Endothelial cell of umbilical vein (primary cell): ENCODE data around the gene ZNF717. TPM values are rescaled to one million over a fixed set of nuclear protein-coding genes. Genes with fewer than 3 reads are reported as not detected.

Experiments
- BruUV-seq: library from RNA; stranded (reverse); fragments of 400-500 nt; replicated peaks from 2 replicates; lab custom pipeline; 2021; lab: Mats Ljungman, UMichigan
- CTCF ChIA-PET: fragments of 300-600, 350-600 bp; sonication (Branson Sonifier 250); formaldehyde crosslinking; loops from one replicate; lab custom pipeline; 2021; ENCODE audit warnings: antibody characterized with exemption, inconsistent platforms; lab: Charles Lee
- POLR2A ChIA-PET: fragments of 300-600, 350-600 bp; sonication (Branson Sonifier 250); formaldehyde crosslinking; loops from one replicate; lab custom pipeline; 2021; ENCODE audit warnings: antibody characterized with exemption, inconsistent platforms; lab: Charles Lee
- DNase-seq: peaks from one replicate; pipeline ENCODE4 v3.0.0-alpha.2; 2011; ENCODE audit warnings: low read depth, low spot score
- FAIRE-seq: peaks from 2 replicates; lab custom pipeline; 2011; peaks lifted over from hg19 to GRCh38; lab: Jason Lieb, UNC
- H2AFZ ChIP-seq: 2 replicates; pipeline ENCODE4 v1.6.0; 2012; ENCODE audit warnings: low read depth, low read length, control low read depth, inconsistent platforms
- H3K27ac ChIP-seq: 2 replicates; pipeline ENCODE4 v1.5.1; 2011; ENCODE audit warnings: low read depth, mild to moderate bottlenecking, control low read depth, low read length, moderate library complexity; ENCODE audit not compliant: insufficient read depth
- H3K27me3 ChIP-seq, 2 experiments: 2 replicates each; pipeline versions ENCODE4 v1.6.0 to v1.6.1; 2011; ENCODE audit warnings: low read length in 2 of 2, mixed read lengths in 1 of 2; ENCODE audit not compliant: control insufficient read depth in 2 of 2, insufficient read depth in 2 of 2
- H3K36me3 ChIP-seq, 2 experiments: 2 replicates in 1 of 2; 3 replicates in 1 of 2; pipeline ENCODE4 v1.5.1; 2011; ENCODE audit warnings: low read length in 2 of 2, mild to moderate bottlenecking in 1 of 2, moderate library complexity in 1 of 2; ENCODE audit not compliant: control insufficient read depth in 2 of 2, insufficient read depth in 2 of 2; ENCODE audit errors: extremely low read depth in 1 of 2
- H3K4me1 ChIP-seq: 3 replicates; pipeline ENCODE4 v1.5.1; 2011; ENCODE audit warnings: mild to moderate bottlenecking, low read length; ENCODE audit not compliant: control insufficient read depth, insufficient read depth; ENCODE audit errors: extremely low read depth
- H3K4me2 ChIP-seq: 2 replicates; pipeline ENCODE4 v1.6.1; 2011; ENCODE audit warnings: low read length, control low read depth, mixed read lengths; ENCODE audit not compliant: insufficient read depth
- H3K4me3 ChIP-seq, 3 experiments: fragments of 200-600 bp in 1 of 3; sonication (generic), shearing (Covaris generic) in 1 of 3; replicated peaks in 1 of 3; 2 replicates each; pipeline ENCODE4 v1.5.1; 2011 to 2016; ENCODE audit warnings: control low read depth in 3 of 3, low read length in 3 of 3, mild to moderate bottlenecking in 2 of 3, inconsistent platforms in 1 of 3, low read depth in 1 of 3, moderate library complexity in 1 of 3; ENCODE audit not compliant: insufficient read depth in 1 of 3
- H3K79me2 ChIP-seq: 2 replicates; pipeline ENCODE4 v1.6.0; 2012; ENCODE audit warnings: low read length, inconsistent platforms; ENCODE audit not compliant: control insufficient read depth, insufficient read depth
- H3K9ac ChIP-seq: replicated peaks from 2 replicates; pipeline ENCODE3; 2011; ENCODE audit warnings: low read length, control low read depth; ENCODE audit not compliant: insufficient read depth; ENCODE audit errors: extremely low read depth
- H3K9me1 ChIP-seq: replicated peaks from 3 replicates; pipeline ENCODE4 v1.6.0; 2011; ENCODE audit warnings: mild to moderate bottlenecking, low read length; ENCODE audit not compliant: control insufficient read depth, insufficient read depth; ENCODE audit errors: extremely low read depth
- H3K9me3 ChIP-seq: replicated peaks from 2 replicates; pipeline ENCODE4 v1.5.1; 2012; ENCODE audit warnings: low read length, inconsistent platforms; ENCODE audit not compliant: control insufficient read depth, insufficient read depth
- H4K20me1 ChIP-seq: replicated peaks from 2 replicates; pipeline ENCODE3; 2011; ENCODE audit warnings: mild to moderate bottlenecking, low read length; ENCODE audit not compliant: control insufficient read depth, insufficient read depth; ENCODE audit errors: extremely low read depth
- EZH2 ChIP-seq: IDR thresholded peaks from 2 replicates; pipeline ENCODE4 v1.6.1; 2012; ENCODE audit warnings: borderline replicate concordance, low read depth, mild to moderate bottlenecking, moderate library complexity, low read length, inconsistent platforms; ENCODE audit not compliant: severe bottlenecking
- FOS ChIP-seq: IDR thresholded peaks from 2 replicates; pipeline ENCODE4 v1.6.1; 2011; ENCODE audit warnings: mild to moderate bottlenecking, low read length, moderate library complexity, borderline replicate concordance; ENCODE audit not compliant: insufficient read depth
- GATA2 ChIP-seq: IDR thresholded peaks from 2 replicates; pipeline ENCODE4 v1.7.0; 2011; ENCODE audit warnings: low read depth, mild to moderate bottlenecking, moderate library complexity, mixed read lengths, low read length; ENCODE audit not compliant: insufficient read length, insufficient read depth
- JUN ChIP-seq: IDR thresholded peaks from 2 replicates; pipeline ENCODE4 v1.6.1; 2011; ENCODE audit warnings: borderline replicate concordance, low read depth; ENCODE audit not compliant: insufficient read length, insufficient read depth
- MYC ChIP-seq: IDR thresholded peaks from one replicate; pipeline ENCODE4 v1.6.1; 2011; ENCODE audit warnings: mild to moderate bottlenecking, low read depth, low read length
- POLR2A ChIP-seq: IDR thresholded peaks from 2 replicates; pipeline ENCODE4 v1.6.1; 2012; ENCODE audit warnings: low read depth, mild to moderate bottlenecking, control low read depth, low read length
- POLR2AphosphoS5 ChIP-seq: IDR thresholded peaks from 2 replicates; pipeline ENCODE4 v1.6.1; 2012; ENCODE audit warnings: low read depth, mild to moderate bottlenecking, control low read depth, low read length, moderate library complexity; ENCODE audit not compliant: insufficient read depth
- dilution Hi-C: fragments of 300-500 bp; cut with MboI; formaldehyde crosslinking; loops from one replicate; pipeline ENCODE4 v1.15.0; 2019; ENCODE audit warnings: low sequenced_read_pairs; ENCODE audit not compliant: extremely low pct_ligation_motif_present
- intact Hi-C: fragments of 100-400 bp; cut with micrococcal nuclease; formaldehyde crosslinking; loops from one replicate; pipeline ENCODE4 v1.10.0; 2022
- polyA plus RNA-seq, 4 experiments: library from polyadenylated mRNA; depleted of rRNA in 3 of 4; stranded (reverse) in 3 of 4; unstranded in 1 of 4; fragments of >200 nt; gene quantifications; 2 replicates each; pipeline versions ENCODE4 v1.2.1 to v1.2.3, GENCODE V29; 2011 to 2012; ENCODE audit warnings: missing spikeins in 1 of 4
- total RNA-seq: library from RNA; stranded (reverse); gene quantifications from 2 replicates; pipeline ENCODE4 v1.2.3, GENCODE V29; 2021
- TF ChIP-seq, protein P1 (sequence below), 2 donors: IDR thresholded peaks; 1 replicate in 1 of 2; 2 replicates in 1 of 2; pipeline ENCODE4 v1.5.1; 2011; ENCODE audit warnings: low read length in 2 of 2, mild to moderate bottlenecking in 2 of 2, moderate library complexity in 2 of 2, control low read depth in 1 of 2, inconsistent platforms in 1 of 2, low read depth in 1 of 2; ENCODE audit not compliant: insufficient read depth in 1 of 2; ENCODE audit errors: extremely low read depth in 1 of 2
- TF ChIP-seq, protein P2 (sequence below): IDR thresholded peaks from 2 replicates; pipeline ENCODE4 v1.6.1; 2011; ENCODE audit not compliant: insufficient read depth, insufficient read length

ZNF717 gene
- total and polyA plus RNA-seq, 2 donors (not counting 3 experiments of a cell fraction or from before 2014, with no cell fraction given): 4.1 to 7.1 TPM

DNA sequence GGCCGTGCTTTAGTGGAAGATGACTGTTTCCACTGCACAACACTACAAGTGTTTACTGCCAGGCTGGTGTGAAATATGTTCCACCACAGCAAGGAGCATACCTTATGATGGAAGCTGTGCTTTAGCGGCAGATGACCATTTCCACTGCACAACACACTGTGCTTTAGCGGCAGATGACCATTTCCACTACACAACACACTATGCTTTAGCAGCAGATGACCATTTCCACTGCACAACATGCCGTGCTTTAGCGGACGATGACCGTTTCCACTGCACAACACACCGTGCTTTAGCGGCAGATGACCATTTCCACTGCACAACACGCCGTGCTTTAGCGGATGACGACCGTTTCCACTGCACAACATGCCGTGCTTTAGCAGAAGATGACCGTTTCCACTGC lies 2.8 kb downstream of the ZNF717 start:
- H3K4me3 ChIP-seq: no peak overlapping the region
- no peak for FAIRE-seq
- no peaks in the 10 kb centered on the region for H3K36me3 ChIP-seq
- H2AFZ ChIP-seq: no peak overlapping the region
- intact Hi-C loops: no loop called here
- DNase-seq: no peak
- TF ChIP-seq JUN: no peak
- TF ChIP-seq POLR2AphosphoS5: no peak
- TF ChIP-seq, protein P1, sequence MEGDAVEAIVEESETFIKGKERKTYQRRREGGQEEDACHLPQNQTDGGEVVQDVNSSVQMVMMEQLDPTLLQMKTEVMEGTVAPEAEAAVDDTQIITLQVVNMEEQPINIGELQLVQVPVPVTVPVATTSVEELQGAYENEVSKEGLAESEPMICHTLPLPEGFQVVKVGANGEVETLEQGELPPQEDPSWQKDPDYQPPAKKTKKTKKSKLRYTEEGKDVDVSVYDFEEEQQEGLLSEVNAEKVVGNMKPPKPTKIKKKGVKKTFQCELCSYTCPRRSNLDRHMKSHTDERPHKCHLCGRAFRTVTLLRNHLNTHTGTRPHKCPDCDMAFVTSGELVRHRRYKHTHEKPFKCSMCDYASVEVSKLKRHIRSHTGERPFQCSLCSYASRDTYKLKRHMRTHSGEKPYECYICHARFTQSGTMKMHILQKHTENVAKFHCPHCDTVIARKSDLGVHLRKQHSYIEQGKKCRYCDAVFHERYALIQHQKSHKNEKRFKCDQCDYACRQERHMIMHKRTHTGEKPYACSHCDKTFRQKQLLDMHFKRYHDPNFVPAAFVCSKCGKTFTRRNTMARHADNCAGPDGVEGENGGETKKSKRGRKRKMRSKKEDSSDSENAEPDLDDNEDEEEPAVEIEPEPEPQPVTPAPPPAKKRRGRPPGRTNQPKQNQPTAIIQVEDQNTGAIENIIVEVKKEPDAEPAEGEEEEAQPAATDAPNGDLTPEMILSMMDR (IDR thresholded peaks at IDR 0.05; ENCODE audit: extremely low read depth in 1 of 2, insufficient read depth in 1 of 2, low read depth in 1 of 2, low read length in 2 of 2): no peak
- TF ChIP-seq, protein P2, sequence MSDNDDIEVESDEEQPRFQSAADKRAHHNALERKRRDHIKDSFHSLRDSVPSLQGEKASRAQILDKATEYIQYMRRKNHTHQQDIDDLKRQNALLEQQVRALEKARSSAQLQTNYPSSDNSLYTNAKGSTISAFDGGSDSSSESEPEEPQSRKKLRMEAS: no peak
- no peak for TF ChIP-seq GATA2
- no peak for TF ChIP-seq EZH2
- no peak for TF ChIP-seq FOS
- TF ChIP-seq POLR2A: no peak
- no peak for TF ChIP-seq MYC
- H3K9me1 ChIP-seq: no peaks in the 10 kb centered on the region
- no peaks in the 10 kb centered on the region for H3K79me2 ChIP-seq
- H3K4me1 ChIP-seq: no peaks in the 10 kb centered on the region
- H3K9ac ChIP-seq: no peak overlapping the region
- CTCF ChIA-PET: no interaction called here
- no peak overlapping the region for H3K27ac ChIP-seq
- H4K20me1 ChIP-seq: no peaks in the 10 kb centered on the region
- POLR2A ChIA-PET: no interaction called here
- no peak overlapping the region for H3K4me2 ChIP-seq
- no peaks in the 10 kb centered on the region for H3K9me3 ChIP-seq
- no TSS peak for BruUV-seq
- dilution Hi-C loops: no loop called here
- no peaks in the 10 kb centered on the region for H3K27me3 ChIP-seq
